Suppressor macrophage treated with lipopolysaccharide for 4 hours (primary cell): ENCODE measurements around the gene ANK3.

ENCODE experiments used
- DNase-seq: peaks from one replicate; pipeline ENCODE4 v3.0.0-alpha.2; 2020

ANK3 gene

GRCh38 chr10:60389413-60390025 is at the start of gene ANK3:
ANK3 (minus strand) TSS chr10:60389875; CDS start chr10:60389538, 337 bp downstream.
- no peak for DNase-seq

GRCh38 chr10:60434418-60435046 is 44.9 kb upstream of the ANK3 start:
- DNase-seq: peak; percentile 62

GRCh38 chr10:60433684-60434083 is 44.0 kb upstream of the ANK3 start:
- DNase-seq: no peak

GRCh38 chr10:60430836-60431597 is 41.3 kb upstream of the ANK3 start:
- no peak for DNase-seq

- DNase-seq: no peak
These were observed 40.3 kb upstream of the ANK3 start for GRCh38 chr10:60430017-60430416.

- DNase-seq: no peak
These were observed 39.6 kb upstream of the ANK3 start for GRCh38 chr10:60429084-60429849.

- no peak for DNase-seq
These were observed 38.7 kb upstream of the ANK3 start for GRCh38 chr10:60428387-60428737.

- no peak for DNase-seq
These were observed 38.2 kb upstream of the ANK3 start for GRCh38 chr10:60427709-60428386.

- DNase-seq: no peak
These were observed 37.5 kb upstream of the ANK3 start for GRCh38 chr10:60427148-60427547.

GRCh38 chr10:60426425-60426824 is 36.8 kb upstream of the ANK3 start:
- DNase-seq: peak; percentile 51

GRCh38 chr10:60425392-60426110 is 35.9 kb upstream of the ANK3 start:
- no peak for DNase-seq

- no peak for DNase-seq
These were observed 35.3 kb upstream of the ANK3 start for GRCh38 chr10:60424971-60425370.

GRCh38 chr10:60423920-60424319 is 34.2 kb upstream of the ANK3 start:
- no peak for DNase-seq

GRCh38 chr10:60422809-60423208 is 33.1 kb upstream of the ANK3 start:
- DNase-seq: no peak

GRCh38 chr10:60420991-60421894 is 31.6 kb upstream of the ANK3 start:
- DNase-seq: no peak

- no peak for DNase-seq
These were observed 29.6 kb upstream of the ANK3 start for GRCh38 chr10:60419249-60419648.

GRCh38 chr10:60417901-60418300 is 28.2 kb upstream of the ANK3 start:
- no peak for DNase-seq

GRCh38 chr10:60417024-60417423 is 27.3 kb upstream of the ANK3 start:
- no peak for DNase-seq

- DNase-seq: no peak
These were observed 25.4 kb upstream of the ANK3 start for GRCh38 chr10:60414877-60415585.

GRCh38 chr10:60414111-60414510 is 24.4 kb upstream of the ANK3 start:
- DNase-seq: no peak
